Nucleus accumbens (tissue), 56 donors: Measurements from ENCODE around the gene SAMD4A.

Experiments used
- DNase-seq, 56 donors: peaks; one replicate each; lab custom pipeline; 2025; lab: John Stamatoyannopoulos, UW

SAMD4A gene

DNA sequence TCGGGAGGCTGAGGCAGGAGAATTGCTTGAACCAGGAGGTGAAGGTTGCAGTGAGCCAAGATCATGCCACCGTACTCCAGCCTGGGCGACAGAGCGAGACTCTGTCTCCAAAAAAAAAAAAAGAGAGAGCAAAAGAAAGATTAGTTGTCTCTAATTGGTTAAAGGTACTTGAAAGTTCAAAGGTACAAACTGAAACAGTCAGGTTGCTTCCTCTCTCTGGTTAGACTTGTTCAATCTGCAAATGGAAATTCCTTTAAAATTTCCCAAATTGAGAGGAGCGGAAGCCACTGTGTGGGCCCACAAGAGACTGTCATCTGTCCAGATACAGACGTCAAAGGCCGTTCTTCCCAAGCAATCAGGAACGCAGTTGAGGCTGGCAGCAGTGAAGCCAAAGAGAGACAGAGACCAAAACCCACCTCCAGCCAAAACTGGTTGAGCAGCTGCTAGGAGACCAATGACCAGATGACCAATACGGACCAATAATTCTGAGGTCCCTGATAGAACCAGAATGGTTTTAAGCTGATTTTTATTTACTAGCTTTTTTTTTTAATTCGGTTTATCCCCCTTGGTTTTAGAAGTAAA lies 272.1 kb downstream of the SAMD4A start:
- DNase-seq: no peak

DNA sequence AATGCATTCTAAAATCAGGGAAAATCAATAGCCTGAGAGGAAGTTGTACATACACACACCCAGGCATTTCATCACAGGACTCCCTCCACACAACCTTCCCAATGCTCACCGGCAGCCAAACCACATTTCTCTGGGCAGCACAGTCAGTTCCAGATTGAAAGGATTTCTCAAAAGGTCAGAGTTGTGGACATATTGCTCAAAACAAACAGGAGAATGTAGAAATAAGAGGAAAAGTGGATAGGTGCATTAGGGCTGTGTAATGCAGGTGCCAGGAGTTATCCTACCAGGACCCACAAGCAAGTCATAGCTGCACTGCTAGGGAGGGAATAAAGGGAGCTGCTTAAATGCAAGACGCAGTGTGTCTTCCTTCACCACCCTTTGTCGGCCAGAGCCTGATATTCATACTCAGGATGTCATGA lies 272.8 kb downstream of the SAMD4A start:
- no peak for DNase-seq

DNA sequence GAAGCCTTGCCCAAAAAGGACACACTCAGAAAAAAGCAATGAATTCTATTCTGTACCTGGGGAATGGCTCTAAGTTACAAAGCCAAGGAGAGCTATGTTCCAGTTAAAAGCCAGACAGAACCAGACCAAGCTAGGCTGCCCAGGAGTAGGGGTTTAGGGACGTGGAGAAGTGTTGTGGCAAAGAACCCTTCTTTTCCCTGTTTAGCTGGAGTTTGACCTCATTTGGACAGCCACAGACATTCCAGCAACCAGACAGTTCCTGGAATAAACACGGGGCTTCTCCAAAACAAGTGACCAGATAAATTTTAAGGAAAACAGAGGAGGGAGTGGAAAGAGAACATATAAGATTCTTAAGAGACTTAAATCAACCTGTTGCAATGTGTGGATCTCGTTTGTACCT lies 273.4 kb downstream of the SAMD4A start:
- no peak for DNase-seq

DNA sequence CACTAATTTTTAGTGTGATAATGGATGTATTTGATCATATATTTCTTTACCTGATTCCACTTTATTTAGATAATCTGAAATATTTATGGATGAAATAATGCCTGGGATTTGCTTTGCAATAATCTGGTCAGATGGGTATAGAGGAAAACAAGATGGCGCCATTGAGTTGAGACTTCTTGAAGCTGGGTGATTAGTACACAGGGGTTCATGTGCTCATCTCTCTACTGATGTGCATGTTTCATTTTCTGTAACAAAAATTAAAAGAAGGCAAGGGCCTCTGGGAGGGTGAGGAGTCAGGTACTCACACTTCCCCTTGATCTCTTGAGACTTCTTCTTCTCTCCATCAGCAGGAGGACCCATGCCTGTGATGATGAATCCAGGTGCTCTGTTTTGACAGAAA lies 273.9 kb downstream of the SAMD4A start:
- DNase-seq: no peak
